OCI-LY7 (cell line): ENCODE data around the gene CLIC4.

Experiments
- CTCF ChIP-seq: fragments of 200-600 bp; sonication (generic); conservative IDR thresholded peaks from 2 replicates; pipeline ENCODE4 v1.5.1; 2014; ENCODE audit warnings: mild to moderate bottlenecking, antibody characterized with exemption, low read length, moderate library complexity, mixed read lengths
- EZH2phosphoT487 ChIP-seq: fragments of 200-600 bp; sonication (generic); IDR thresholded peaks from 2 replicates; pipeline ENCODE4 v1.6.1; 2018; ENCODE audit warnings: low read depth, borderline replicate concordance, mild to moderate bottlenecking, mixed run types, antibody characterized with exemption, low read length, moderate library complexity, mixed read lengths

GRCh38 chr1:24805534-24806301 lies 60.5 kb downstream of the CLIC4 start:
- no peak for TF ChIP-seq CTCF
- no peak for TF ChIP-seq EZH2phosphoT487
